Activated CD8-positive, alpha-beta memory T cell treated with anti-CD3 and anti-CD28 coated beads for 24 hours (primary cell): ENCODE measurements around the gene ATG3.
"Not testable (repeated sequence)": the region's sequence is repeated elsewhere in the genome, so short reads cannot be mapped to it uniquely, and the experiment has no call there.

Experiments used
- DNase-seq: peaks from one replicate; pipeline ENCODE4 v3.0.0-alpha.2; 2020

ATG3 gene

DNA sequence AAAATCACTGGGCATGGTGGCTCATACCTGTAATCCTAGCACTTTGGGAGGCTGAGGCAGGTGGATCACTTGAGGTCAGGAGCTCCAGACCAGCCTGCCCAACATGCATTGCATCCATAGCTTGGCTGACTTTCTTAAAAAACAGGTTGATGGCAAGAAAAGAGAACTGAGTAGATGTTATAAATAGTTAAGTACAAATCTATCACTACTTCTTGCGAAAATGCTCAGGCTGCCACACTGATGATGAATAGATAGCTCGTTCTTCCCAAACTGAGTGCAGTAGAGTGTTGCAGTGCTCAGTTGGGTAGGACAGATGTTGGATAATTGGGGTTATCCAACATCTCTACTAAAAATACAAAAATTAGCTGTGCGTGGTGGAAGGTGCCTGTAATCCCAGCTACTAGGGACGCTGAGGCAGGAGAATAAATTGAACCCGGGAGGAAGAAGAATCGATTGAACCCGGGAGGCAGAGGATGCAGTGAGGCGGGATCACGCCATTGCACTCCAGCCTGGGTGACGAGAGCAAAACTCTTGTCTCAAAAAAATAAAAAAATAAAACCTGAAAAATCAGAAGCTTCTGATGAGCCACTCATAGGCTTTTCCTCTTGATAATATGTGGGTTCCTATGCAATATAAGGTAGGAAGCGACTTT is 63.7 kb downstream of the ATG3 start:
- no peak for DNase-seq

DNA sequence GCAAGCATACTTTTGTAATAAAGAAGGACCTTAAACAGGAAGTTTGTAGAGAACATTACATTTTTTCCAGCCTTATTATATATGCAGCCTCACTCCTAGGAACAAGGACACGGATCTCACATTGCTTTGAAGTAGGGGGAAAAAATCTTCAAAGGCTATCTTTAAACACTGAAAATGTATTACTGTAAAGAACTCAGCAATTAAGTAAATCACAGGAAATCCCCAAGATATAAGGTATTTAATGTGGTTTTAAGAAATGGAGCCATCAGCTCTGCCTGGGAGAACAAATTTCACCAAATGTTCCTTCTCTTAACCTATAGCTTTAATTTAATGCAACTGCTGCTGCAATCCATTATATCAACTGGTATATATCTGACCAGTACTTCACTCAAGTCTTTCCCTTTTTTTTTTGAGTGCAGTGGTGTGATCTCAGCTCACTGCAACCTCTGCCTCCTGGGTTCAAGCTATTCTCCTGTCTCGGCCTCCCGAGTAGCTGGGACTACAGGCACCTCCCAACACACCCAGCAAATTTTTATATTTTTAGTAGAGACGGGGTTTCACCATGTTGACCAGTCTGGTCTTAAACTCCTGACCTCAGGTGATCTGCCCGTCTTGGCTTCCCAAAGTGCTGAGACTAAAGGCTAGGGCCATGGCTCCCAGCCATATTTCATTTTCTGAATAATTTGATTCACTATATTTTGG is 65.2 kb downstream of the ATG3 start:
- DNase-seq: no peak

- DNase-seq: not testable (repeated sequence)
Measured at GRCh38 chr3:112494448-112494767, 67.4 kb downstream of the ATG3 start.

GRCh38 chr3:112492124-112492523 is 69.6 kb downstream of the ATG3 start:
- no peak for DNase-seq

- no peak for DNase-seq
Measured at GRCh38 chr3:112491373-112491772, 70.4 kb downstream of the ATG3 start.

GRCh38 chr3:112489674-112490479 is 71.9 kb downstream of the ATG3 start:
- no peak for DNase-seq

DNA sequence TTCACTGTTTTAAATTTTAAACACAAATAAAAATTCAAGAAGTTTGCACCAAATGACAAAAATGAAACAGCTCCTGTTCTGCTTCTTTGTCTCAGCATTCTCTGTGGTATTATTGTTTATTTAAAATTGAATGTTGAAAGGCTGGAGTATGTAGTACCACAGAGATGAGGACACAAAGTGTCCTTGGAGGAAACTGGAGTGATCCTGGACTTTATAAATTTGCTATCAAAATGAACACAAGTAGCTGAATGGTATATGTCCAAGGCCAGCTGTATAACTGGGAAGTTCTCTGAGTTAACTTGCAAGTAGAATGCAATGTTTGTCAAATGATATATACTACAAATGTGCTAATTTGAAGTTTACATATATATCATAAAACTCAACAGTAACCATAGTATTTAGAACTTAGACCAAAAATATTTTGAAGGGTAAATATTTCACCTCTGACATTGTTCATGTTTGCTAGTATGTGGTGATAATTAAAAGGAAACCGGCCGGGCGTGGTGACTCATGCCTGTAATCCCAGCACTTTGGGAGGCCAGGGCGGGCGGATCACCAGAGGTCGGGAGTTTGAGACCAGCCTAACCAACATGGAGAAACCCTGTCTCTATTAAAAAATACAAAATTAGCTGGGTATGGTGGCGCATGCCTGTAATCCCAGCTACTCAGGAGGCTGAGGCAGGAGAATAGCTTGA is 74.8 kb downstream of the ATG3 start:
- DNase-seq: no peak

- no peak for DNase-seq
Measured at GRCh38 chr3:112484352-112484751, 77.4 kb downstream of the ATG3 start.

- no peak for DNase-seq
Measured at GRCh38 chr3:112482675-112483074, 79.1 kb downstream of the ATG3 start.
